Dendritic cell treated with granulocyte-macrophage colony-stimulating factor and Interleukin-4, amounts not matched to agents 40 ng/mL and 50 ng/mL, for 4 days (primary cell): ENCODE measurements around the gene EFCAB8.
"Not testable (repeated sequence)": the region's sequence is repeated elsewhere in the genome, so short reads cannot be mapped to it uniquely, and the experiment has no call there.

Source experiments
- H3K27ac Mint-ChIP-seq: one replicate; pipeline ENCODE4 v1.8.0; 2022; ENCODE audit warnings: mild to moderate bottlenecking, mixed read lengths
- H3K27me3 Mint-ChIP-seq: one replicate; pipeline ENCODE4 v1.8.0; 2022; ENCODE audit warnings: mild to moderate bottlenecking, mixed read lengths
- H3K36me3 Mint-ChIP-seq: one replicate; pipeline ENCODE4 v1.8.0; 2022; ENCODE audit warnings: low read depth, mixed read lengths
- H3K4me1 Mint-ChIP-seq: one replicate; pipeline ENCODE4 v1.8.0; 2022; ENCODE audit warnings: low read depth, mixed read lengths
- H3K4me3 Mint-ChIP-seq: one replicate; pipeline ENCODE4 v1.8.0; 2022; ENCODE audit warnings: mild to moderate bottlenecking, moderate library complexity, mixed read lengths
- H3K9me3 Mint-ChIP-seq: one replicate; pipeline ENCODE4 v1.8.0; 2022; ENCODE audit warnings: mixed read lengths
- intact Hi-C: fragments of 100-400 bp; cut with micrococcal nuclease; formaldehyde crosslinking; loops from one replicate; pipeline ENCODE4 v1.15.0; 2022

The EFCAB8 gene

GRCh38 chr20:32855387-32855786, 3.3 kb upstream of the EFCAB8 start:
- Mint-ChIP-seq H3K4me3 (no peak overlapping the region), H3K4me1 (no peaks in the 10 kb centered on the region), H3K36me3 (peaks cover 81% of the 10 kb centered on the region), H3K27ac (no peak overlapping the region), H3K9me3 (no peaks in the 10 kb centered on the region), H3K27me3 (no peaks in the 10 kb centered on the region)
- intact Hi-C loops, result no loop called here

- H3K4me1 Mint-ChIP-seq, result no peaks in the 10 kb centered on the region
- H3K4me3 Mint-ChIP-seq, result no peak overlapping the region
Observed at GRCh38 chr20:32858189-32858588, 534 bp upstream of the EFCAB8 start.

GRCh38 chr20:32861446-32861845, 2.7 kb downstream of the EFCAB8 start:
- H3K27me3 Mint-ChIP-seq, result peaks cover 3% of the 10 kb centered on the region
- no peak overlapping the region for H3K27ac Mint-ChIP-seq
- intact Hi-C loops, result no loop called here
- peaks cover 28% of the 10 kb centered on the region for H3K36me3 Mint-ChIP-seq
- H3K9me3 Mint-ChIP-seq, result no peaks in the 10 kb centered on the region
- H3K4me3 Mint-ChIP-seq, result no peak overlapping the region
- H3K4me1 Mint-ChIP-seq, result no peaks in the 10 kb centered on the region

More at GRCh38 chr20:32858189-32858588, 534 bp upstream of the EFCAB8 start:
- peaks cover 55% of the 10 kb centered on the region for H3K36me3 Mint-ChIP-seq
- no peaks in the 10 kb centered on the region for H3K9me3 Mint-ChIP-seq
- no peak overlapping the region for H3K27ac Mint-ChIP-seq
- H3K27me3 Mint-ChIP-seq, result peaks cover 1% of the 10 kb centered on the region
- intact Hi-C loops, result no loop called here

- intact Hi-C loops, result no loop called here
- Mint-ChIP-seq H3K27me3 (peaks cover 2% of the 10 kb centered on the region), H3K36me3 (no peaks in the 10 kb centered on the region), H3K9me3 (no peaks in the 10 kb centered on the region), H3K4me3 (no peak overlapping the region), H3K4me1 (peaks cover 24% of the 10 kb centered on the region), H3K27ac (no peak overlapping the region)
Observed at GRCh38 chr20:32869562-32869961, 10.8 kb downstream of the EFCAB8 start.

- H3K9me3 Mint-ChIP-seq, H3K4me3 Mint-ChIP-seq, intact Hi-C loops, H3K27me3 Mint-ChIP-seq, H3K36me3 Mint-ChIP-seq: not testable (repeated sequence)
- H3K4me1 Mint-ChIP-seq, result peaks cover 30% of the 10 kb centered on the region
- H3K27ac Mint-ChIP-seq, result peak overlapping the region; percentile 54
Observed at GRCh38 chr20:32870526-32870925, 11.8 kb downstream of the EFCAB8 start.

DNA sequence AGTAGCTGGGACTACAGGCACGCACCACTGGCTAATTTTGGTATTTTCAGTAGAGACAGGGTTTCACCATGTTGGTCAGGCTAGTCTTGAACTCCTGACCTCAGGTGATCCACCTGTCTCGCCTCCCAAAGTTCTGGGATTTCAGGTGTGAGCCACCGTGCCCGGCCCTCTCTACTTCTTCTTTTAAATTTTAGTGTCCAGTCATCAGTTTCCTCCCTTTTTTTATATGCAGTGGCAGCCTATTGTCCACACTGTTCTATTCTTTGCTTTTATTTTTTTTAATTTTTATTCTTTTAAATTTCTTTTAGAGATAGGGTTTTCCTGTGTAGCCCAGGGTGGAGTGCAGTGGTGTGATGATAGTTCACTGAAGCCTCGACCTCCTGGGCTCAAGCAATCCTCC, 12.3 kb downstream of the EFCAB8 start:
- Mint-ChIP-seq H3K4me1 (peaks cover 30% of the 10 kb centered on the region), H3K4me3 (no peak overlapping the region), H3K27me3 (no peaks in the 10 kb centered on the region), H3K27ac (peak overlapping the region; percentile 54), H3K9me3 (no peaks in the 10 kb centered on the region), H3K36me3 (no peaks in the 10 kb centered on the region)
- intact Hi-C loops, result no loop called here

DNA sequence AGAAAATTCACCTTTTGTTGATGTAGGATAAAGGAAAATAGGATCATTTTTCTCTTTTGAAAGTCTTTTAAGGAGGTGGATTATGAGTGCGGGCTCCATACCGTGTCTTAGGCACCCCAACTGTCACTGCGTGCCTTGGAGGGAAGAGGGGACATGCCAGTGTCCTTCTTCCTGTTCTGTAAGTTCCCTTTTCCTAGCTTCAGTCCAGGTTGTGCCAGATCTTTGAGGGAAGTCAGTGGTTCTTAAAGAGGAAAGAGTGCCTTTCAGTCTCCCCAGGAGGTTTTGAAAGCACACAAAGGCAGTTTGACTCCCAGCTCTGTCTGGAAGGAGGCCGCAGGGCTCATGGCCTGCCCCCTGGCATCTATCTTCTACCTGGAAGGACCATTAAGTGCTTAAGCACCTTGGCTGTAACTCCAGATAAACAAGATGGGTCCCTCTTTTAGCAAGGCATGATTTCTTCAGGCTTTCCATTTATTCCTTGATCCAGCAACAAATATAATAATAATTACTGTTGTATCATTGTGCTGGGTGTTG, 13.0 kb downstream of the EFCAB8 start:
- Mint-ChIP-seq H3K36me3 (no peaks in the 10 kb centered on the region), H3K9me3 (no peaks in the 10 kb centered on the region), H3K4me1 (peaks cover 30% of the 10 kb centered on the region), H3K4me3 (no peak overlapping the region), H3K27me3 (no peaks in the 10 kb centered on the region), H3K27ac (no peak overlapping the region)
- intact Hi-C loops, result no loop called here

DNA sequence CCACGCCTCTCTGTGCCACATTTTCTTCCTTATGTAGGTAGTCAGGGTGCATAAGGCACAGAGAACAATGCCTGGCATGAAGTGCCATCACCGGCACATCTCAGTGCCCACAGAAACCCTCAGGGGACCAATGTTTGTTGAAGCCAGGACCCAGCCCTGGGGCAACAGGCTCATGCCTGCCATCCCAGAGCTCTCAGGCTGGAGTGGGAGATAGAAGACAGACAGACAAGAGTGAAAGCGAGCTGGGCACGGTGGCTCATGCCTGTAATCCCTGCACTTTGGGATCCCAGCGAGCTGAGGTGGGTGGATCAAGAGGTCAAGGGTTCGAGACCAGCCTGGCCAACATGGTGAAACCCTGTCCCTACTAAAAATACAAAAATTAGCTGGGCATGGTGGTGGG, 13.5 kb downstream of the EFCAB8 start:
- intact Hi-C loops, result no loop called here
- Mint-ChIP-seq H3K27me3 (no peaks in the 10 kb centered on the region), H3K4me1 (peaks cover 30% of the 10 kb centered on the region), H3K9me3 (no peaks in the 10 kb centered on the region), H3K36me3 (no peaks in the 10 kb centered on the region), H3K27ac (no peak overlapping the region), H3K4me3 (no peak overlapping the region)

DNA sequence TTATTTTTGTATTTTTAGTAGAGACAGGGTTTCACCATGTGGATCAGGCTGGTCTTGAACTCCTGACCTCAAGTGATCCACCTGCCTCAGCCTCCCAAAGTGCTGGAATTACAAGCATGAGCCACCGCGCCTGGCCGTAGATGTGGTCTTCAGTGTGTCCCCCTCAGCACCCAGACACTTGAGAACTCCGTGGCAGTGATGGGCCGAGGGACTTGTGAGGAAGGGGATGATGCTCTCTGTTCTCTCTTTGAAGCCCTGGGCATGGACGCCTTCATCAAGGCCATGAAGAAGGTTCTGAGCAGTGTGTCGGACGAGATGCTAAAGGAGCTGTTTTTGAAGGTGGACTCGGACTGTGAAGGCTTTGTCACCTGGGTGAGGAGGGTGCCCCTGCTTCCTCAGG, 16.9 kb downstream of the EFCAB8 start:
- Mint-ChIP-seq H3K4me3 (no peak overlapping the region), H3K27ac (no peak overlapping the region), H3K4me1 (peaks cover 26% of the 10 kb centered on the region), H3K36me3 (no peaks in the 10 kb centered on the region), H3K9me3 (no peaks in the 10 kb centered on the region), H3K27me3 (no peaks in the 10 kb centered on the region)
- intact Hi-C loops, result no loop called here

DNA sequence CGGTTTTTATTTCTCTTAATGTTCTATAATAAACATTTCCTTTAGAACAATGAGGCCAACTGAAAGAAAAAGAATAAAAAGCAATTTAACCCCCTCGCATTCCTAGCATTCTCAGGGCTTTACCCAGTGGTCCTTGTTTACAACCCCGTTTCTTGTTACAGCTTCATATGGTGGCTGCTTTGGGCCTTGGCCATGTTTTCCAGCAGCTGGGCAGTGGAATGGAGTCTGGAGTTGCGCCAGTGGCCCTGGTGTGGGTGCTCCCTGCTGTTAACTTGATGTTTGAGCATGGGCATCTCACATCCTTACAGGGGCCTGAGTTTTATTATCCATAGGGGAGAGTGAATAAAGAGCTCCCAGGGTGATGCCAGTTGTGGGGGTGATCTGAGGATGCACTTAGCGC, 18.8 kb downstream of the EFCAB8 start:
- Mint-ChIP-seq H3K36me3 (no peaks in the 10 kb centered on the region), H3K27ac (no peak overlapping the region), H3K4me1 (peaks cover 8% of the 10 kb centered on the region), H3K9me3 (no peaks in the 10 kb centered on the region), H3K4me3 (no peak overlapping the region), H3K27me3 (no peaks in the 10 kb centered on the region)
- intact Hi-C loops, result no loop called here

- H3K9me3 Mint-ChIP-seq, result no peaks in the 10 kb centered on the region
- H3K4me1 Mint-ChIP-seq, result peaks cover 8% of the 10 kb centered on the region
- intact Hi-C loops, result no loop called here
- no peaks in the 10 kb centered on the region for H3K36me3 Mint-ChIP-seq
- no peaks in the 10 kb centered on the region for H3K27me3 Mint-ChIP-seq
- no peak overlapping the region for H3K4me3 Mint-ChIP-seq
- no peak overlapping the region for H3K27ac Mint-ChIP-seq
Observed at GRCh38 chr20:32878820-32879219, 20.1 kb downstream of the EFCAB8 start.

GRCh38 chr20:32879538-32879937, 20.8 kb downstream of the EFCAB8 start:
- no peak overlapping the region for H3K4me3 Mint-ChIP-seq
- intact Hi-C loops, result no loop called here
- H3K9me3 Mint-ChIP-seq, result no peaks in the 10 kb centered on the region
- H3K27me3 Mint-ChIP-seq, result no peaks in the 10 kb centered on the region
- H3K4me1 Mint-ChIP-seq, result peaks cover 7% of the 10 kb centered on the region
- no peaks in the 10 kb centered on the region for H3K36me3 Mint-ChIP-seq
- no peak overlapping the region for H3K27ac Mint-ChIP-seq

DNA sequence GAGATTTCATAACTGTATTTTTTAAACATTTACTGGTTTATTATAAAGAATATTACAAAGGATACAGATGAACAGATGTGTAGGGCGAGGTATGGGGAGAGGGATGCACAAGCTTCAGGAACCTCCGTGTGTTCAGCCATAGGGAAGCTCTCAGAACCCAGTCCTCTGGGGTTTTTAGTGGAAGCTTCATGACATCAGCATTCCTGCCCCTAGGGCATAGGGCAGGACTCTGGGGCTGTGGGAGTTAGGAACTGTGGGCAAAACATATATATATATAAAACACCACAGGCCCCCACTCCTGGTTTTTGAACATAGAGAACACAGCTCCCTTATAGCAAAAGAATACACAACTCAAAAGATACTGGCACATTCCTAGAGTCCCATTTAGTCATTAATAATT, 21.9 kb downstream of the EFCAB8 start:
- Mint-ChIP-seq H3K4me1 (no peaks in the 10 kb centered on the region), H3K4me3 (no peak overlapping the region), H3K27me3 (no peaks in the 10 kb centered on the region), H3K27ac (no peak overlapping the region), H3K36me3 (no peaks in the 10 kb centered on the region), H3K9me3 (no peaks in the 10 kb centered on the region)
- intact Hi-C loops, result no loop called here

GRCh38 chr20:32883081-32883480, 24.4 kb downstream of the EFCAB8 start:
- Mint-ChIP-seq H3K27me3 (no peaks in the 10 kb centered on the region), H3K27ac (no peak overlapping the region), H3K4me3 (no peak overlapping the region), H3K4me1 (no peaks in the 10 kb centered on the region), H3K9me3 (no peaks in the 10 kb centered on the region), H3K36me3 (no peaks in the 10 kb centered on the region)
- intact Hi-C loops, result no loop called here

DNA sequence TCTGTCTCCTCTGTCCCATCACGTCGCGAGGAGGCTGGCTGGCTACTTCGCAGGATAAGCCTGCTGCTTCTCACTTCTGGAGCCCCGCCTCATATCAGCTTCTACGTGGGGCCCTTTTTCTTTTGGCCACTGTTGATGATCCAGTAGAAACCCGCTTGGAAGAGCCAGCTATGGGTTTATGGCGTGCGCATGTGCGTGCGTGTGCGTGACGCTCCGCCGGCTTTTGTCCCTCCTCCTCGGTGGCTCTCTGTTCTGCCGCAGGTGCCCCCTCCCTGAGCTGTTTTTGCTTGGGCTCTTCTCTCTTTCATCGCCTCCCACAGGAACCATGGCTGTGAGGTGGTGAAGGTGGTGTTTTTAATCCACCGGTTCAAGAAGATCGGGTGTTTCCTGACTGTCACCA, 26.5 kb downstream of the EFCAB8 start:
- intact Hi-C loops, result no loop called here
- no peaks in the 10 kb centered on the region for H3K9me3 Mint-ChIP-seq
- no peak overlapping the region for H3K4me3 Mint-ChIP-seq
- H3K36me3 Mint-ChIP-seq, result no peaks in the 10 kb centered on the region
- H3K4me1 Mint-ChIP-seq, result no peaks in the 10 kb centered on the region
- H3K27ac Mint-ChIP-seq, result no peak overlapping the region
- no peaks in the 10 kb centered on the region for H3K27me3 Mint-ChIP-seq
